ENCODE results near the gene ANO2.

Gene ANO2

GRCh38 chr12:5910790-5911548 lies 34.1 kb downstream of the ANO2 start:
- TF ChIP-seq CTCF (IDR thresholded peaks at IDR 0.05; ENCODE audit: low read depth, low read length, poor library complexity, severe bottlenecking): no peak
- TF ChIP-seq EZH2phosphoT487 (IDR thresholded peaks at IDR 0.05; ENCODE audit: borderline replicate concordance, low read length): no peak
- Histone ChIP-seq H3F3A (ENCODE audit: control insufficient read depth, insufficient read depth) (no peaks in the 10 kb centered on the region), H3K4me2 (ENCODE audit: low read length) (no peak overlapping the region), H3K9me2 (replicated peaks; ENCODE audit: control insufficient read depth, low read length) (no peaks in the 10 kb centered on the region), H3K4me3 (ENCODE audit: low read length) (no peak overlapping the region), H3K36me3 (ENCODE audit: control insufficient read depth, low read length) (no peaks in the 10 kb centered on the region), H4K20me1 (ENCODE audit: control insufficient read depth, insufficient read depth, low read depth, low read length) (no peaks in the 10 kb centered on the region), H3K9me3 (ENCODE audit: control insufficient read depth, insufficient read depth, low read length) (no peaks in the 10 kb centered on the region), H3K79me2 (ENCODE audit: control insufficient read depth, low read length) (no peaks in the 10 kb centered on the region), H3K27me3 (ENCODE audit: control insufficient read depth, low read length) (peaks cover 3% of the 10 kb centered on the region; the same call in 1 of the 2 replicates), H3K27ac (ENCODE audit: low read depth, low read length) (no peak overlapping the region), H3K4me1 (ENCODE audit: control insufficient read depth, low read length) (no peaks in the 10 kb centered on the region)

GRCh38 chr12:5909560-5909959 lies 35.5 kb downstream of the ANO2 start:
- Histone ChIP-seq H3F3A (ENCODE audit: control insufficient read depth, insufficient read depth) (no peaks in the 10 kb centered on the region), H3K4me2 (ENCODE audit: low read length) (no peak overlapping the region), H3K27ac (ENCODE audit: low read depth, low read length) (no peak overlapping the region), H3K9me3 (ENCODE audit: control insufficient read depth, insufficient read depth, low read length) (no peaks in the 10 kb centered on the region), H3K79me2 (ENCODE audit: control insufficient read depth, low read length) (no peaks in the 10 kb centered on the region), H3K4me3 (ENCODE audit: low read length) (no peak overlapping the region), H4K20me1 (ENCODE audit: control insufficient read depth, insufficient read depth, low read depth, low read length) (no peaks in the 10 kb centered on the region), H3K4me1 (ENCODE audit: control insufficient read depth, low read length) (no peaks in the 10 kb centered on the region), H3K9me2 (replicated peaks; ENCODE audit: control insufficient read depth, low read length) (no peaks in the 10 kb centered on the region), H3K36me3 (ENCODE audit: control insufficient read depth, low read length) (no peaks in the 10 kb centered on the region), H3K27me3 (ENCODE audit: control insufficient read depth, low read length) (peaks cover 3% of the 10 kb centered on the region; the same call in 1 of the 2 replicates)
- TF ChIP-seq CTCF (IDR thresholded peaks at IDR 0.05; ENCODE audit: low read depth, low read length, poor library complexity, severe bottlenecking) (no peak), EZH2phosphoT487 (IDR thresholded peaks at IDR 0.05; ENCODE audit: borderline replicate concordance, low read length) (no peak)

GRCh38 chr12:5908251-5908650 lies 36.8 kb downstream of the ANO2 start:
- Histone ChIP-seq H4K20me1 (ENCODE audit: control insufficient read depth, insufficient read depth, low read depth, low read length) (no peaks in the 10 kb centered on the region), H3K4me2 (ENCODE audit: low read length) (no peak overlapping the region), H3K9me2 (replicated peaks; ENCODE audit: control insufficient read depth, low read length) (no peaks in the 10 kb centered on the region), H3F3A (ENCODE audit: control insufficient read depth, insufficient read depth) (no peaks in the 10 kb centered on the region), H3K27me3 (ENCODE audit: control insufficient read depth, low read length) (peaks cover 3% of the 10 kb centered on the region; the same call in 1 of the 2 replicates), H3K4me3 (ENCODE audit: low read length) (no peak overlapping the region), H3K27ac (ENCODE audit: low read depth, low read length) (no peak overlapping the region), H3K4me1 (ENCODE audit: control insufficient read depth, low read length) (no peaks in the 10 kb centered on the region), H3K9me3 (ENCODE audit: control insufficient read depth, insufficient read depth, low read length) (no peaks in the 10 kb centered on the region), H3K36me3 (ENCODE audit: control insufficient read depth, low read length) (no peaks in the 10 kb centered on the region), H3K79me2 (ENCODE audit: control insufficient read depth, low read length) (no peaks in the 10 kb centered on the region)
- no peak for TF ChIP-seq EZH2phosphoT487 (IDR thresholded peaks at IDR 0.05; ENCODE audit: borderline replicate concordance, low read length)

GRCh38 chr12:5907807-5908206 lies 37.3 kb downstream of the ANO2 start:
- H3K9me2 ChIP-seq (replicated peaks; ENCODE audit: control insufficient read depth, low read length): no peaks in the 10 kb centered on the region
- H3K27ac ChIP-seq (ENCODE audit: low read depth, low read length): no peak overlapping the region
- no peaks in the 10 kb centered on the region for H3F3A ChIP-seq (ENCODE audit: control insufficient read depth, insufficient read depth)
- no peaks in the 10 kb centered on the region for H3K36me3 ChIP-seq (ENCODE audit: control insufficient read depth, low read length)
- no peaks in the 10 kb centered on the region for H4K20me1 ChIP-seq (ENCODE audit: control insufficient read depth, insufficient read depth, low read depth, low read length)
- no peaks in the 10 kb centered on the region for H3K4me1 ChIP-seq (ENCODE audit: control insufficient read depth, low read length)
- H3K79me2 ChIP-seq (ENCODE audit: control insufficient read depth, low read length): no peaks in the 10 kb centered on the region
- H3K4me3 ChIP-seq (ENCODE audit: low read length): no peak overlapping the region
- H3K9me3 ChIP-seq (ENCODE audit: control insufficient read depth, insufficient read depth, low read length): no peaks in the 10 kb centered on the region
- H3K4me2 ChIP-seq (ENCODE audit: low read length): no peak overlapping the region
- H3K27me3 ChIP-seq (ENCODE audit: control insufficient read depth, low read length): peaks cover 3% of the 10 kb centered on the region; the same call in 1 of the 2 replicates
- TF ChIP-seq CTCF (IDR thresholded peaks at IDR 0.05; ENCODE audit: low read depth, low read length, poor library complexity, severe bottlenecking) (no peak), EZH2phosphoT487 (IDR thresholded peaks at IDR 0.05; ENCODE audit: borderline replicate concordance, low read length) (no peak)

Measured in DOHH2 (cell line).